Natural killer cell (primary cell): ENCODE measurements around the gene STOX2. TPM values are rescaled to one million over a fixed set of nuclear protein-coding genes. Genes with fewer than 3 reads are reported as not detected.

ENCODE experiments used
- ATAC-seq, 3 donors: fragments of 150-1000 bp in 2 of 3; fragments of 200-7000 bp in 1 of 3; cut with Tn5 transposase; 1 replicate in 1 of 3; 2 replicates in 2 of 3; pipeline ENCODE4 v1.10.0; 2021; ENCODE audit warnings: mild to moderate bottlenecking in 2 of 3, moderate library complexity in 2 of 3
- DNase-seq, 2 donors: peaks; one replicate each; pipeline versions ENCODE4 v3.0.0 to v3.0.0-alpha.2; 2013 to 2021; ENCODE audit warnings: mixed read lengths in 1 of 2
- H3K27ac ChIP-seq: one replicate; pipeline ENCODE4 v1.5.1; 2013; ENCODE audit warnings: mild to moderate bottlenecking, low read length
- H3K27me3 ChIP-seq: one replicate; pipeline ENCODE4 v1.6.1; 2013; ENCODE audit warnings: low read length; ENCODE audit not compliant: control insufficient read depth, insufficient read depth
- H3K36me3 ChIP-seq: one replicate; pipeline ENCODE4 v1.6.1; 2013; ENCODE audit warnings: low read length; ENCODE audit not compliant: control insufficient read depth, insufficient read depth
- H3K4me1 ChIP-seq: one replicate; pipeline ENCODE4 v1.6.1; 2013; ENCODE audit warnings: low read length; ENCODE audit not compliant: control insufficient read depth, insufficient read depth
- H3K4me3 ChIP-seq: one replicate; pipeline ENCODE4 v1.5.1; 2013; ENCODE audit warnings: low read length
- H3K9me3 ChIP-seq: one replicate; pipeline ENCODE4 v1.6.1; 2013; ENCODE audit warnings: low read length; ENCODE audit not compliant: control insufficient read depth, insufficient read depth
- H3K27ac Mint-ChIP-seq, 2 donors: one replicate each; pipeline ENCODE4 v1.8.0; 2022; ENCODE audit warnings: mild to moderate bottlenecking in 2 of 2, mixed read lengths in 2 of 2, moderate library complexity in 1 of 2
- H3K27me3 Mint-ChIP-seq, 2 donors: one replicate each; pipeline ENCODE4 v1.8.0; 2022; ENCODE audit warnings: low read depth in 2 of 2, mixed read lengths in 2 of 2
- H3K36me3 Mint-ChIP-seq: one replicate; pipeline ENCODE4 v1.8.0; 2022; ENCODE audit warnings: mixed read lengths
- H3K4me1 Mint-ChIP-seq, 2 donors: one replicate each; pipeline ENCODE4 v1.8.0; 2022; ENCODE audit warnings: mixed read lengths in 2 of 2
- H3K4me3 Mint-ChIP-seq: one replicate; pipeline ENCODE4 v1.8.0; 2022; ENCODE audit warnings: mild to moderate bottlenecking, moderate library complexity, mixed read lengths
- H3K9me3 Mint-ChIP-seq, 2 donors: one replicate each; pipeline ENCODE4 v1.8.0; 2022; ENCODE audit warnings: mixed read lengths in 2 of 2
- WGBS: methylation state at CpG from one replicate; pipeline ENCODE4 v1.1.7; 2013; ENCODE audit warnings: missing lambda C conversion rate; ENCODE audit not compliant: insufficient coverage; 5-methylcytosine and 5-hydroxymethylcytosine counted together
- intact Hi-C: fragments of 100-400 bp; cut with micrococcal nuclease; formaldehyde crosslinking; loops from one replicate; pipeline ENCODE4 v1.14.2; 2022
- total RNA-seq, 4 donors: library from RNA; stranded (reverse); fragments of 120-200 nt in 1 of 4; gene quantifications; one replicate each; pipeline versions ENCODE4 v1.2.3 to v1.2.4, GENCODE V29; 2013 to 2022
- TF ChIP-seq, protein P1 (sequence below): fragments of 200-600 bp; IDR thresholded peaks from one replicate; pipeline ENCODE4 v1.8.0; 2022; ENCODE audit warnings: antibody characterized with exemption

Gene STOX2
- total RNA-seq, 3 donors from 2014 or later (not counting 1 experiment from before 2014, with no cell fraction given), result 0.23 TPM; not detected in 2

DNA sequence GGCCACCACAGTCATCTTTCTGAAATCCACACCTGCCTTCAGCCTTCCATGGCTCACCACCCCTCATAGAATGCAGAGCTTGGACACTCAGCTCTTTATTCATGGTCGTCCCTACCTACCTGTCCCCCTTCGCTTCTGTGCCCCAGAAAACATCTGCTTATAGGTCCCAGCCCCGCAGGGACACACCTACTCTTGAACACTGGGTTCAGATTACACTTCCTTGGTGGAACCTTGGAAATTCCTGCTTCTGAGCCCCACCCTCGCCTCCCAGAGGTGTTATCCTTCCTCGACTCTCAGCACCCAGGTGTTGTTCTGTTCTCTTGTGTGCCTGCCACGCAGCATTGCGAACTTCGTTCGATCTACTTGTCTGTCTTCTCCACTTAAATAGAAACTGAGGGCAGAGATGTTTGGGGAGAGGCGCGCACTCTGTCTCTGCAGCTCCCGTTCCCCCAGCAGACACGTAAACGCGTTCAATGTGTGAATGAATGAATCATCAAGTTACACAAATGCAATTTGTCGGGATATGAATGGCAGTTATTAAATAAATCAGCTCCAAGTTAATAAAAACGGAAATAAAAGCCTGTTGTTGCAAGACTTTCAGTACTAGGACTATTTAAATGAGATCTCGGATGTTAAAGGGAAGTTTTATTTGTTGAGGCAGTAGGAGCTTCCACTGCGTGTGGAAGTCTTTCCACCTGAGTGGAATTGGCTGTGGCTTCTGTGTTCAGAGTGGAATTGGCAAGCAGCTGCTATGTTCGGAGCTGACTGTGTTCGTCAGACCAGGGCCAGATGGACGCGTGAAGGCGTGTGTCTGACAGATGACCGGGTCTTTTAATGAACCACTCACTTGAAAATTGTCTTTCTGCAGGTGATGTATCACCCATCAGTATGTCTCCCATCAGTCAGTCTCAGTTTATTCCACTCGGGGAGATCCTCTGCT lies 95.6 kb downstream of the STOX2 start:
- Mint-ChIP-seq H3K4me1 (no peaks in the 10 kb centered on the region), H3K36me3 (no peaks in the 10 kb centered on the region), H3K27ac (no peak overlapping the region), H3K9me3 (no peaks in the 10 kb centered on the region), H3K27me3 (peaks cover 3 to 8% of the 10 kb centered on the region in 2 donors), H3K4me3 (no peak overlapping the region)
- ATAC-seq (no peak), DNase-seq (no peak)
- Histone ChIP-seq H3K4me3 (no peak overlapping the region), H3K27ac (no peak overlapping the region), H3K36me3 (no peaks in the 10 kb centered on the region), H3K4me1 (no peaks in the 10 kb centered on the region), H3K27me3 (no peaks in the 10 kb centered on the region), H3K9me3 (no peaks in the 10 kb centered on the region)
- intact Hi-C loops, result no loop called here
- 90% methylated on average over 26 of the region's 26 CpGs for WGBS
- TF ChIP-seq, protein P1, sequence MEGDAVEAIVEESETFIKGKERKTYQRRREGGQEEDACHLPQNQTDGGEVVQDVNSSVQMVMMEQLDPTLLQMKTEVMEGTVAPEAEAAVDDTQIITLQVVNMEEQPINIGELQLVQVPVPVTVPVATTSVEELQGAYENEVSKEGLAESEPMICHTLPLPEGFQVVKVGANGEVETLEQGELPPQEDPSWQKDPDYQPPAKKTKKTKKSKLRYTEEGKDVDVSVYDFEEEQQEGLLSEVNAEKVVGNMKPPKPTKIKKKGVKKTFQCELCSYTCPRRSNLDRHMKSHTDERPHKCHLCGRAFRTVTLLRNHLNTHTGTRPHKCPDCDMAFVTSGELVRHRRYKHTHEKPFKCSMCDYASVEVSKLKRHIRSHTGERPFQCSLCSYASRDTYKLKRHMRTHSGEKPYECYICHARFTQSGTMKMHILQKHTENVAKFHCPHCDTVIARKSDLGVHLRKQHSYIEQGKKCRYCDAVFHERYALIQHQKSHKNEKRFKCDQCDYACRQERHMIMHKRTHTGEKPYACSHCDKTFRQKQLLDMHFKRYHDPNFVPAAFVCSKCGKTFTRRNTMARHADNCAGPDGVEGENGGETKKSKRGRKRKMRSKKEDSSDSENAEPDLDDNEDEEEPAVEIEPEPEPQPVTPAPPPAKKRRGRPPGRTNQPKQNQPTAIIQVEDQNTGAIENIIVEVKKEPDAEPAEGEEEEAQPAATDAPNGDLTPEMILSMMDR, result no peak

DNA sequence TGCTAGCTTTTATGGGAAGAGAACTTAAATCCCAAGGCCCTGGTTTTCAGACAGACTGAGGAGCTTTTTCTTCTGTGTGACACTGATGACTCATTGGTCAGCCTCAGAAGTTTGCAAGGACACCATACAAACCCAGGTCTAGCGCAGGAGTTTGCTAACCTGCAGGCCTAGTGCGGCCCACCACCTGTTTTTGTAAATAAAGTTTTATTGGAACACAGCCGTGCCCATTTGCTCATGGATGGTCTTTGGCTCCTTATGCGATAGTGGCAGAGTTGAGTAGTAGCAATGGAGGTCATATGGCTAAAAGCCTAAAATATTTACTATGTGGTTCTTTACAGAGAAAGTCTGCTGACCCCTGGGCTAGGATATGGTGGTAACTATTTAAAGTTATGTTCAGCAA lies 98.3 kb downstream of the STOX2 start:
- no peak overlapping the region for H3K4me3 Mint-ChIP-seq
- intact Hi-C loops, result no loop called here

DNA sequence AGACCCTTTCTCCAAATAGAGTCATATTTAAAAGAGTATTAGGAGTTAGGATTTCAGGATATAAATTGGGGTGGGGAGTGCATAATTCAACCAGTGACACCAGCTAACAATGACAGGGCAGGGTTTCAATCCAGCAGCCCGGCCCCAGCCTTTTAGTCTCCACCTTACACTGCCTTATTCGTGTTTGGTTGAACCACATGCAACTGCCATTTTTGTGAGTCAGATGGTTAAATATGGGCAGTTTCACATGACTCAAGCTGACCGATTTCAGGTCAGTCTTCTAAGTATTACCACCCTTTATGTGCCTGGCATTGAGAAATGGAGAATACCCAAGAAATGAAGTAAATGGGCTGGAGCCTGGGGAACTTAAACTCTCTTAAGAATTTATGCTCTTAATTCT lies 102.8 kb downstream of the STOX2 start:
- H3K27me3 ChIP-seq, result no peaks in the 10 kb centered on the region
- 82% methylated on average over 3 of the region's 3 CpGs for WGBS
- DNase-seq (no peak), ATAC-seq (no peak)
- H3K36me3 ChIP-seq, result no peaks in the 10 kb centered on the region
- Mint-ChIP-seq H3K9me3 (no peaks in the 10 kb centered on the region), H3K36me3 (no peaks in the 10 kb centered on the region), H3K4me1 (no peaks in the 10 kb centered on the region), H3K4me3 (no peak overlapping the region), H3K27me3 (no peaks in the 10 kb centered on the region), H3K27ac (no peak overlapping the region)
- intact Hi-C loops, result no loop called here
- no peaks in the 10 kb centered on the region for H3K4me1 ChIP-seq
- no peaks in the 10 kb centered on the region for H3K9me3 ChIP-seq
- no peak overlapping the region for H3K27ac ChIP-seq
- no peak overlapping the region for H3K4me3 ChIP-seq
- TF ChIP-seq, protein P1, result no peak

More for the DNA sequence above, 98.3 kb downstream of the STOX2 start:
- Mint-ChIP-seq H3K36me3 (no peaks in the 10 kb centered on the region), H3K9me3 (no peaks in the 10 kb centered on the region), H3K4me1 (no peaks in the 10 kb centered on the region), H3K27ac (no peak overlapping the region), H3K27me3 (no peaks in the 10 kb centered on the region)
- no peaks in the 10 kb centered on the region for H3K9me3 ChIP-seq
- TF ChIP-seq, protein P1, result no peak
- WGBS, result 88% methylated on average over 4 of the region's 4 CpGs
- no peaks in the 10 kb centered on the region for H3K36me3 ChIP-seq
- ATAC-seq, result no peak
- H3K27ac ChIP-seq, result no peak overlapping the region
- H3K27me3 ChIP-seq, result no peaks in the 10 kb centered on the region
- DNase-seq, result no peak
- no peak overlapping the region for H3K4me3 ChIP-seq
- no peaks in the 10 kb centered on the region for H3K4me1 ChIP-seq
